Measurements from ENCODE around the gene HECTD4. TPM values are rescaled to one million over a fixed set of nuclear protein-coding genes. Genes with fewer than 3 reads are reported as not detected.

HECTD4 gene
- total RNA-seq, 1 donor from 2014 or later = 62.1 TPM

GRCh38 chr12:112126911-112127310 lies 255.3 kb downstream of the HECTD4 start:
- no peaks in the 10 kb centered on the region for H3K27me3 Mint-ChIP-seq
- no peaks in the 10 kb centered on the region for H3K36me3 Mint-ChIP-seq
- no peak for DNase-seq (ENCODE audit: extremely low spot score, unreplicated experiment)
- no peak for TF ChIP-seq CTCF (conservative IDR thresholded peaks at IDR 0.05)
- H3K27ac Mint-ChIP-seq = peak overlapping the region; percentile 75
- H3K4me1 Mint-ChIP-seq (ENCODE audit: unreplicated experiment) = peaks cover 23% of the 10 kb centered on the region
- peak overlapping the region; percentile 84 for H3K4me3 Mint-ChIP-seq
- H3K9me3 Mint-ChIP-seq = no peaks in the 10 kb centered on the region

- no peaks in the 10 kb centered on the region for H3K9me3 Mint-ChIP-seq
- peak overlapping the region; percentile 84 for H3K4me3 Mint-ChIP-seq
- H3K36me3 Mint-ChIP-seq = no peaks in the 10 kb centered on the region
- H3K27me3 Mint-ChIP-seq = no peaks in the 10 kb centered on the region
- peaks cover 26% of the 10 kb centered on the region for H3K4me1 Mint-ChIP-seq (ENCODE audit: unreplicated experiment)
- no peak for TF ChIP-seq CTCF (conservative IDR thresholded peaks at IDR 0.05)
- H3K27ac Mint-ChIP-seq = peak overlapping the region; percentile 75
- DNase-seq (ENCODE audit: extremely low spot score, unreplicated experiment) = no peak
Observed at GRCh38 chr12:112126000-112126438, 256.2 kb downstream of the HECTD4 start.

- no peaks in the 10 kb centered on the region for H3K27me3 Mint-ChIP-seq
- H3K9me3 Mint-ChIP-seq = no peaks in the 10 kb centered on the region
- TF ChIP-seq CTCF (conservative IDR thresholded peaks at IDR 0.05) = no peak
- H3K4me1 Mint-ChIP-seq (ENCODE audit: unreplicated experiment) = peaks cover 30% of the 10 kb centered on the region
- no peaks in the 10 kb centered on the region for H3K36me3 Mint-ChIP-seq
- H3K27ac Mint-ChIP-seq = peak within 1 kb of the TSS; percentile 75
- peak; percentile 99 for DNase-seq (ENCODE audit: extremely low spot score, unreplicated experiment)
- peak within 1 kb of the TSS; percentile 84 for H3K4me3 Mint-ChIP-seq
Observed at GRCh38 chr12:112125250-112125999, 256.8 kb downstream of the HECTD4 start, which contains the start of gene TRAFD1. TSS of gene TRAFD1 (plus strand) at chr12:112125560. CDS start at chr12:112130523, 4,963 bp downstream.

DNA sequence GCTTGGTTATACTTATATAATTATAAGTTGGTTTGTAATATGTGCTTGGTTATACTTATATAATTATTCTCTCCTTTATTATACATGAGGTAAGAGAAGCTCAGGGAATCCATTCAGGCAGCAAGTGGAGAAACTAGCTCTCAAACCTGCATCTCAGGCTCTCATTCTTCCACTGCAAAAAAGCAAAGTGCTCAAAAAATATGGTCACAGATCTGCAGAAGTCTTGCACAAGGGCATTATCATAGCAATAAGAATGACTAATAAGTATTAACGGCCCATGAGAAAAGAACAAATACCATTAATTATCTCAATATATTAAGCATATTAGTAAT lies 257.3 kb downstream of the HECTD4 start:
- Mint-ChIP-seq H3K27me3 (no peaks in the 10 kb centered on the region), H3K4me3 (peak overlapping the region; percentile 84), H3K4me1 (ENCODE audit: unreplicated experiment) (peaks cover 30% of the 10 kb centered on the region), H3K27ac (peak overlapping the region; percentile 29), H3K36me3 (no peaks in the 10 kb centered on the region), H3K9me3 (no peaks in the 10 kb centered on the region)
- TF ChIP-seq CTCF (conservative IDR thresholded peaks at IDR 0.05) = no peak
- no peak for DNase-seq (ENCODE audit: extremely low spot score, unreplicated experiment)

DNA sequence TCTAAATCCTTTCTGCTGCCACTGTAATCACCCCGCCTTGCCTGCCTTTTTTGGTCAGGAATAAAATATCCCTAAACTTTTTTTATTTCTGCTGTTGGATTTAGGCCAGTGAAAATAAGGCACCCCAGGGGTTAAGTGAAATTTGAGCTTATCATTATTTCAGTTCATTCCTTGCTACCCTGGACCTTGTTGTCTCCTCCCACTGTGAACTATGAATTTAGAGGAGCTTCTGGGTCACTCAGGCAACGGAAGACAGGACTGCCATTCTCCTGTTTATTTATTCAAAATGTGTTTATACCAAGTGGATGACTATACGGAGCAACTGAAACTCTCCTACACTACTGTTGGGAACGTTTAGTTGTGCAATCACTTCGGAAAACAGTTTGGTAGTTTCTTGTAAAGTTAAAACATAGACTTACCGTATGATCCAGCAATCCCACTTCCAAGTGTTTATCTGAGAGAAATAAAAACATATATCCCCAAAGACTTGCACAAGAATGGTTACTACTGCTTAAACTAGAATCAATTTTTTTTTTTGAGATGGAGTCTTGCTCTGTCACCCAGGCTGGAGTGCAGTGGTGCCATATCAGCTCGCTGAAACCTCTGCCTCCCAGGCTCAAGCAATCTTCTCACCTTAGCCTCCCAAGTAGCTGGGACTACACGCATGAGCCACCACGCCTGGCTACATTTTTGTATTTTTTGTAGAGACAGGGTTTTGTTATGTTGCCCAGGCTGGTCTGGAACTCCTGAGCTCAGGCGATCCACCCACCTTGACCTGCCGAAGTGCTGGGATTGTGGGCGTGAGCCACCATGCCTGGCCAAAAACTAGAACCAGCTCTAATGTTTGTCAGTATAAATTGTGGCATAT lies 259.2 kb downstream of the HECTD4 start:
- peaks cover 30% of the 10 kb centered on the region for H3K4me1 Mint-ChIP-seq (ENCODE audit: unreplicated experiment)
- no peaks in the 10 kb centered on the region for H3K9me3 Mint-ChIP-seq
- TF ChIP-seq CTCF (conservative IDR thresholded peaks at IDR 0.05) = no peak
- no peak for DNase-seq (ENCODE audit: extremely low spot score, unreplicated experiment)
- H3K27ac Mint-ChIP-seq = peak overlapping the region; percentile 36
- H3K36me3 Mint-ChIP-seq = no peaks in the 10 kb centered on the region
- H3K27me3 Mint-ChIP-seq = no peaks in the 10 kb centered on the region
- peak overlapping the region; percentile 39 for H3K4me3 Mint-ChIP-seq
